ENCODE measurements around the gene ABCE1. TPM values are rescaled to one million over a fixed set of nuclear protein-coding genes. Genes with fewer than 3 reads are reported as not detected.
A peak's percentile ranks its signal among the peaks of the same experiment; 100 is the strongest.

The ABCE1 gene
- polyA plus RNA-seq, 1 donor (not counting 4 experiments of a cell fraction or from before 2014, with no cell fraction given): 110 TPM

GRCh38 chr4:145069361-145069760, 28.8 kb upstream of the ABCE1 start:
- H3K4me1 ChIP-seq (ENCODE audit: control insufficient read depth, extremely low read depth, insufficient read depth, low read length): peaks cover 6% of the 10 kb centered on the region
- dilution Hi-C loops (cut with MboI; ENCODE audit: extremely low pct_ligation_motif_present, low sequenced_read_pairs): no loop called here
- H4K20me1 ChIP-seq (ENCODE audit: control insufficient read depth, extremely low read depth, insufficient read depth, low read length): no peaks in the 10 kb centered on the region
- H3K9ac ChIP-seq (ENCODE audit: control insufficient read depth, extremely low read depth, insufficient read depth, low read length): no peak overlapping the region
- no peak overlapping the region for H3K4me3 ChIP-seq (ENCODE audit: control insufficient read depth in 2 of 3, extremely low read depth in 1 of 3, insufficient read depth in 2 of 3, low read depth in 1 of 3, low read length in 3 of 3)
- H3K4me2 ChIP-seq (ENCODE audit: control insufficient read depth, extremely low read depth, insufficient read depth, low read depth, low read length): no peak overlapping the region
- H3K9me1 ChIP-seq (ENCODE audit: control insufficient read depth, extremely low read depth, insufficient read depth, low read length): no peaks in the 10 kb centered on the region
- H3K9me3 ChIP-seq (ENCODE audit: control insufficient read depth, low read depth, low read length): no peaks in the 10 kb centered on the region
- FAIRE-seq (peak; percentile 69), DNase-seq (ENCODE audit: low read depth, low spot score) (no peak)
- H3K79me2 ChIP-seq (ENCODE audit: control insufficient read depth, insufficient read depth, low read length): peaks cover 5% of the 10 kb centered on the region
- TF ChIP-seq EZH2 (IDR thresholded peaks at IDR 0.05; ENCODE audit: low read length) (no peak), CTCF (optimal IDR thresholded peaks at IDR 0.05 in 1 of 3, IDR thresholded peaks at IDR 0.05 in 1 of 3, conservative IDR thresholded peaks at IDR 0.05 in 1 of 3; ENCODE audit: extremely low read depth in 1 of 3, insufficient read depth in 2 of 3, low read length in 3 of 3) (no peak)
- H3K27ac ChIP-seq (ENCODE audit: control insufficient read depth, insufficient read depth, low read length): no peak overlapping the region
- no peaks in the 10 kb centered on the region for H3K36me3 ChIP-seq (ENCODE audit: control insufficient read depth in 2 of 2, extremely low read depth in 1 of 2, insufficient read depth in 2 of 2, low read length in 2 of 2)
- no peaks in the 10 kb centered on the region for H3K27me3 ChIP-seq (ENCODE audit: control insufficient read depth, extremely low read depth, insufficient read depth, low read length)
- H2AFZ ChIP-seq (ENCODE audit: control insufficient read depth, low read length): no peak overlapping the region

GRCh38 chr4:145071560-145071959, 26.6 kb upstream of the ABCE1 start:
- peaks cover 17% of the 10 kb centered on the region for H3K79me2 ChIP-seq (ENCODE audit: control insufficient read depth, insufficient read depth, low read length)
- H2AFZ ChIP-seq (ENCODE audit: control insufficient read depth, low read length): no peak overlapping the region
- H3K36me3 ChIP-seq (ENCODE audit: control insufficient read depth in 2 of 2, extremely low read depth in 1 of 2, insufficient read depth in 2 of 2, low read length in 2 of 2): no peaks in the 10 kb centered on the region
- no peaks in the 10 kb centered on the region for H3K27me3 ChIP-seq (ENCODE audit: control insufficient read depth, extremely low read depth, insufficient read depth, low read length)
- no peaks in the 10 kb centered on the region for H3K9me3 ChIP-seq (ENCODE audit: control insufficient read depth, low read depth, low read length)
- no peaks in the 10 kb centered on the region for H4K20me1 ChIP-seq (ENCODE audit: control insufficient read depth, extremely low read depth, insufficient read depth, low read length)
- no peak overlapping the region for H3K9ac ChIP-seq (ENCODE audit: control insufficient read depth, extremely low read depth, insufficient read depth, low read length)
- no peaks in the 10 kb centered on the region for H3K9me1 ChIP-seq (ENCODE audit: control insufficient read depth, extremely low read depth, insufficient read depth, low read length)
- no peak overlapping the region for H3K4me3 ChIP-seq (ENCODE audit: control insufficient read depth in 2 of 3, extremely low read depth in 1 of 3, insufficient read depth in 2 of 3, low read depth in 1 of 3, low read length in 3 of 3)
- no peak overlapping the region for H3K27ac ChIP-seq (ENCODE audit: control insufficient read depth, insufficient read depth, low read length)
- H3K4me1 ChIP-seq (ENCODE audit: control insufficient read depth, extremely low read depth, insufficient read depth, low read length): peaks cover 6% of the 10 kb centered on the region
- FAIRE-seq (no peak), DNase-seq (ENCODE audit: low read depth, low spot score) (no peak)
- no peak overlapping the region for H3K4me2 ChIP-seq (ENCODE audit: control insufficient read depth, extremely low read depth, insufficient read depth, low read depth, low read length)
- no peak for TF ChIP-seq CTCF (optimal IDR thresholded peaks at IDR 0.05 in 1 of 3, IDR thresholded peaks at IDR 0.05 in 1 of 3, conservative IDR thresholded peaks at IDR 0.05 in 1 of 3; ENCODE audit: extremely low read depth in 1 of 3, insufficient read depth in 2 of 3, low read length in 3 of 3)
- TF ChIP-seq EZH2 (IDR thresholded peaks at IDR 0.05; ENCODE audit: low read length): no peak
- dilution Hi-C loops (cut with MboI; ENCODE audit: extremely low pct_ligation_motif_present, low sequenced_read_pairs): no loop called here
